ENCODE measurements around the gene MCF2L2.

- no peak for TF ChIP-seq POLR2AphosphoS5 (IDR thresholded peaks at IDR 0.05; ENCODE audit: insufficient read depth, low read depth, low read length)
- peak in 1 of 2 donors; percentile 1 for TF ChIP-seq CTCF (IDR thresholded peaks at IDR 0.05; ENCODE audit: extremely low read depth in 1 of 2, insufficient read depth in 1 of 2, low read depth in 1 of 2, low read length in 2 of 2)
- no peak for TF ChIP-seq MYC (IDR thresholded peaks at IDR 0.05; ENCODE audit: low read depth, low read length)
- TF ChIP-seq, protein P1, sequence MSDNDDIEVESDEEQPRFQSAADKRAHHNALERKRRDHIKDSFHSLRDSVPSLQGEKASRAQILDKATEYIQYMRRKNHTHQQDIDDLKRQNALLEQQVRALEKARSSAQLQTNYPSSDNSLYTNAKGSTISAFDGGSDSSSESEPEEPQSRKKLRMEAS (IDR thresholded peaks at IDR 0.05; ENCODE audit: insufficient read depth, insufficient read length): no peak
- TF ChIP-seq FOS (IDR thresholded peaks at IDR 0.05; ENCODE audit: borderline replicate concordance, insufficient read depth, low read length): no peak
- TF ChIP-seq POLR2A (IDR thresholded peaks at IDR 0.05; ENCODE audit: low read depth, low read length): no peak
Observed at GRCh38 chr3:183253528-183254486, 174.6 kb downstream of the MCF2L2 start.
